Kidney (tissue), 14 donors: ENCODE results near the gene MSL1. TPM values are rescaled to one million over a fixed set of nuclear protein-coding genes. Genes with fewer than 3 reads are reported as not detected.

Source experiments
- DNase-seq, 5 donors: peaks; one replicate each; pipeline ENCODE4 v3.0.0-alpha.2; 2013 to 2020
- FAIRE-seq: peaks from 2 replicates; lab custom pipeline; 2012; peaks lifted over from hg19 to GRCh38; lab: Jason Lieb, UNC
- H3K27ac ChIP-seq, 2 donors: one replicate each; pipeline ENCODE4 v1.7.0; 2013; ENCODE audit warnings: low read depth in 2 of 2, low read length in 2 of 2, inconsistent platforms in 1 of 2
- H3K27me3 ChIP-seq: one replicate; pipeline ENCODE4 v1.7.1; 2013; ENCODE audit warnings: low read length, inconsistent platforms; ENCODE audit not compliant: control insufficient read depth, insufficient read depth
- H3K36me3 ChIP-seq, 3 donors: one replicate each; pipeline versions ENCODE4 v1.7.0 to v1.7.1; 2013; ENCODE audit warnings: low read length in 3 of 3, control low read depth in 1 of 3, inconsistent platforms in 1 of 3; ENCODE audit not compliant: insufficient read depth in 3 of 3, control insufficient read depth in 2 of 3
- H3K4me1 ChIP-seq, 3 donors: one replicate each; pipeline versions ENCODE4 v1.7.0 to v1.7.1; 2013; ENCODE audit warnings: low read length in 3 of 3, inconsistent platforms in 1 of 3, low read depth in 1 of 3; ENCODE audit not compliant: control insufficient read depth in 2 of 3, insufficient read depth in 2 of 3
- H3K4me3 ChIP-seq, 3 donors: one replicate each; pipeline versions ENCODE4 v1.7.0 to v1.8.1; 2013; ENCODE audit warnings: low read length in 3 of 3, control low read depth in 1 of 3, inconsistent platforms in 1 of 3
- H3K9ac ChIP-seq, 3 donors: one replicate each; pipeline versions ENCODE4 v1.7.0 to v1.7.1; 2013; ENCODE audit warnings: low read length in 3 of 3, control low read depth in 1 of 3, inconsistent platforms in 1 of 3
- H3K9me3 ChIP-seq, 3 donors: one replicate each; pipeline versions ENCODE4 v1.7.0 to v1.7.1; 2013; ENCODE audit warnings: low read length in 3 of 3, control low read depth in 1 of 3, inconsistent platforms in 1 of 3; ENCODE audit not compliant: control insufficient read depth in 2 of 3, insufficient read depth in 1 of 3
- CTCF ChIP-seq: IDR thresholded peaks from 3 replicates; pipeline ENCODE4 v1.5.1; 2012; ENCODE audit warnings: mild to moderate bottlenecking, moderate library complexity, borderline replicate concordance; ENCODE audit not compliant: insufficient read depth; ENCODE audit errors: extremely low read depth
- intact Hi-C: fragments of 100-400 bp; cut with DNase I; formaldehyde crosslinking; loops from one replicate; pipeline ENCODE4 v1.11.1; 2022
- polyA plus RNA-seq: library from polyadenylated mRNA; stranded (reverse); fragments of 350-450 nt; fragmentation: Illumina TruSeq; extraction: RNeasy Lipid Tissue Mini Kit (QIAGEN cat#74804); gene quantifications from one replicate; pipeline ENCODE4 v1.2.3, GENCODE V29; 2014; ENCODE audit warnings: low read depth, low replicate concordance; ENCODE audit not compliant: insufficient read depth
- total RNA-seq: library from RNA; stranded (reverse); fragmentation: NEBNext Ultra II Directional; extraction: Animal tissue kit (Norgen Biotek cat#: 25700); gene quantifications from one replicate; pipeline ENCODE4 v1.2.1, GENCODE V29; 2021
- donor health status: control.
- donor health status: control.
- donor health status: control.
- donor health status: control.
- donor health status: control.
- donor health status: DM: yes; HTN: yes; CAD: no.
- donor health status: Normal renal cell carcinoma (clear cell type).

The MSL1 gene
- total and polyA plus RNA-seq, 2 donors from 2014 or later: 34.9 to 75.4 TPM

DNA sequence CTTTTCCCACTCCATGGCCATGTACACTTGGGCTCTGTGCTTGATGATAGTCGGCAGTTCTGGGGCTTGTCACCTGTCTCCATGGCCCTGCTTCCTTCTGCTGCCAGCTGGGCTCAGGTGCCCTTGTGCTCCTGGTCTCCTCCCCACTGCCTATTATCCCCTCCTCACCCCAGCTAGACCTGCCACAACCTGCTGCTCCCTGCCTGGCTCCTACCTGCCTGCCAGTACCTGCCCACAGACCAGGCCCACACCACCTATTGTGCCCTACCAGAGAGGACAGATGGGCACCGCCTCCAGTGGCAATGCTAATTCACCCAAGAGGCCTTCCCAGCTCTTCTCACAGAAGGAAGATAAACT lies 55.0 kb downstream of the MSL1 start:
- H3K27me3 ChIP-seq: no peaks in the 10 kb centered on the region
- peak overlapping the region in 2 of 3 donors; percentile 25 to 31 for H3K4me3 ChIP-seq
- no peaks in the 10 kb centered on the region for H3K9me3 ChIP-seq
- H3K27ac ChIP-seq: peak overlapping the region in 1 of 2 donors; percentile 60
- intact Hi-C loops: no loop called here
- H3K36me3 ChIP-seq: peaks cover 0 to 13% (median 3%) of the 10 kb centered on the region in 3 donors
- H3K4me1 ChIP-seq: peaks cover 0 to 8% (median 0%) of the 10 kb centered on the region in 3 donors
- peak overlapping the region in 1 of 3 donors; percentile 13 for H3K9ac ChIP-seq
- DNase-seq (no peak), FAIRE-seq (no peak)
- TF ChIP-seq CTCF: no peak

- TF ChIP-seq CTCF: no peak
- Histone ChIP-seq H3K9me3 (no peaks in the 10 kb centered on the region), H3K27me3 (no peaks in the 10 kb centered on the region), H3K4me1 (peaks cover 0 to 8% (median 0%) of the 10 kb centered on the region in 3 donors), H3K9ac (peak within 1 kb of the TSS in 1 of 3 donors; percentile 26), H3K27ac (peak within 1 kb of the TSS in 1 of 2 donors; percentile 60), H3K4me3 (peak within 1 kb of the TSS; percentile 24 to 44 (median 25)), H3K36me3 (peaks cover 0 to 8% (median 0%) of the 10 kb centered on the region in 3 donors)
- intact Hi-C loops: no loop called here
- FAIRE-seq (no peak), DNase-seq (peak; percentile 85 to 91 (median 90))
Measured at GRCh38 chr17:40177275-40177874, 55.6 kb downstream of the MSL1 start, which contains the start of gene RAPGEFL1. TSS of gene RAPGEFL1 (plus strand) at chr17:40177470. CDS start at chr17:40177862, 392 bp downstream.

DNA sequence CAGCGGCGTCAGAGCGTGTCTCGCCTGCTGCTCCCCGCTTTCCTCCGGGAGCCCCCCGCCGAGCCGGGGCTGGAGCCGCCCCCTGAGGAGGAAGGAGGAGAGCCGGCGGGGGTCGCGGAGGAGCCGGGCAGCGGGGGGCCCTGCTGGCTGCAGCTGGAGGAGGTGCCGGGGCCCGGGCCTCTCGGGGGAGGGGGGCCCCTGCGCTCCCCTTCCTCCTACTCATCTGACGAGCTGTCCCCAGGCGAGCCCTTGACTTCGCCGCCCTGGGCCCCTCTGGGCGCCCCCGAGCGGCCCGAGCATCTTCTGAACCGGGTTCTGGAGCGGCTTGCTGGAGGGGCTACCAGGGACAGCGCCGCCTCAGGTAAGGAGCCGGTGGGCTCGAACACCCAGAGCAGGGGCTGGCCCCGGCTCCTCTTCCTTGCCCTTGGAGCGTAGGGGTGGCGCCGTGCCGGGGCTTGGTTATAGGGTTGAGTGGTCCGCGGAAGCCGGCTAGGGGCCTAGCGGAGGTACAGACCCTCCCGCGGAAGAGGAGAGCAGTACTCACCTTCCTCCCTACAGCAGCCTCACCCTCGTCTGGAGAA lies 56.3 kb downstream of the MSL1 start:
- Histone ChIP-seq H3K27ac (no peak overlapping the region), H3K9me3 (no peaks in the 10 kb centered on the region), H3K4me3 (no peak overlapping the region), H3K36me3 (peaks cover 0 to 8% (median 0%) of the 10 kb centered on the region in 3 donors), H3K4me1 (peaks cover 0 to 8% (median 0%) of the 10 kb centered on the region in 3 donors), H3K27me3 (no peaks in the 10 kb centered on the region), H3K9ac (no peak overlapping the region)
- TF ChIP-seq CTCF: no peak
- FAIRE-seq (no peak), DNase-seq (peak in 4 of 5 donors; percentile 32 to 75 (median 47))
- intact Hi-C loops: no loop called here
